ENCODE measurements around the gene SMC3.

SMC3 gene

GRCh38 chr10:110649347-110650264, 82.1 kb downstream of the SMC3 start:
- no peak for DNase-seq

GRCh38 chr10:110650265-110650668, 82.8 kb downstream of the SMC3 start:
- DNase-seq: no peak

- DNase-seq: peak; percentile 16 to 32
Measured at GRCh38 chr10:110651044-110651958, 83.8 kb downstream of the SMC3 start.

- DNase-seq: no peak
Measured at GRCh38 chr10:110652475-110653118, 85.1 kb downstream of the SMC3 start.
